Neuron (in vitro differentiated cells): ENCODE data around the gene RIT2.

Experiments
- H2AFZ ChIP-seq: one replicate; pipeline ENCODE4 v1.6.1; 2013; ENCODE audit warnings: low read depth, mild to moderate bottlenecking, inconsistent platforms, low read length, moderate library complexity
- H3K27me3 ChIP-seq: one replicate; pipeline ENCODE4 v1.6.1; 2013; ENCODE audit warnings: low read length; ENCODE audit not compliant: insufficient read depth
- H3K36me3 ChIP-seq: one replicate; pipeline ENCODE4 v1.6.1; 2013; ENCODE audit warnings: low read length; ENCODE audit not compliant: insufficient read depth
- H3K4me1 ChIP-seq: one replicate; pipeline ENCODE4 v1.6.1; 2013; ENCODE audit warnings: low read length; ENCODE audit not compliant: insufficient read depth
- H3K4me3 ChIP-seq: 2 replicates; pipeline ENCODE4 v1.5.1; 2013; ENCODE audit warnings: mild to moderate bottlenecking, low read length, moderate library complexity
- H3K9me3 ChIP-seq: one replicate; pipeline ENCODE4 v1.6.1; 2013; ENCODE audit warnings: low read length

Gene RIT2

GRCh38 chr18:43073771-43074170 lies 41.7 kb downstream of the RIT2 start:
- Histone ChIP-seq H3K9me3 (no peaks in the 10 kb centered on the region), H3K36me3 (no peaks in the 10 kb centered on the region), H3K4me1 (peaks cover 4% of the 10 kb centered on the region), H2AFZ (no peak overlapping the region), H3K4me3 (no peak overlapping the region), H3K27me3 (no peaks in the 10 kb centered on the region)

DNA sequence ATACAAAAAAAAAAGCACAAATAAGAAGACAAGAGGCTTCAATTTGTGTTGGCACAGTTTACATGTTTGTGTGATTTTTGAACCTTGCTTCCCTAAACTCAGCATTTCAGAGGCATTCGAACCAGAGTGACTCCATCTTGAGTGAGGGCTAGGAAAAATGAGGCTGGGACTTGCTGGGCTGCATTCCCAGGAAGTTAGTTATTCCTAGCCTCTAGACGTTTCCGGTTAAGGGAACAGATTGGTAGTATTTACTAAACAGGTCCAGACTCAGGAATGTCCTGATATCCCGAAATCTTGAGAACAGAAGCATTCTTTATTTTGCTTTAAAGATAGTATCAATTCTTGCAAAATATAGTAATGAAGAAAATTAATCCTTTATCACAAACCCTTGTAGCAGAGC lies 46.7 kb downstream of the RIT2 start:
- no peaks in the 10 kb centered on the region for H3K27me3 ChIP-seq
- no peak overlapping the region for H2AFZ ChIP-seq
- H3K36me3 ChIP-seq = no peaks in the 10 kb centered on the region
- peaks cover 4% of the 10 kb centered on the region for H3K4me1 ChIP-seq
- no peaks in the 10 kb centered on the region for H3K9me3 ChIP-seq
- H3K4me3 ChIP-seq = no peak overlapping the region

- H3K4me1 ChIP-seq = peaks cover 4% of the 10 kb centered on the region
- H3K36me3 ChIP-seq = no peaks in the 10 kb centered on the region
- no peak overlapping the region for H2AFZ ChIP-seq
- no peak overlapping the region for H3K4me3 ChIP-seq
- no peaks in the 10 kb centered on the region for H3K27me3 ChIP-seq
- H3K9me3 ChIP-seq = no peaks in the 10 kb centered on the region
Measured at GRCh38 chr18:43067570-43067969, 47.9 kb downstream of the RIT2 start.

DNA sequence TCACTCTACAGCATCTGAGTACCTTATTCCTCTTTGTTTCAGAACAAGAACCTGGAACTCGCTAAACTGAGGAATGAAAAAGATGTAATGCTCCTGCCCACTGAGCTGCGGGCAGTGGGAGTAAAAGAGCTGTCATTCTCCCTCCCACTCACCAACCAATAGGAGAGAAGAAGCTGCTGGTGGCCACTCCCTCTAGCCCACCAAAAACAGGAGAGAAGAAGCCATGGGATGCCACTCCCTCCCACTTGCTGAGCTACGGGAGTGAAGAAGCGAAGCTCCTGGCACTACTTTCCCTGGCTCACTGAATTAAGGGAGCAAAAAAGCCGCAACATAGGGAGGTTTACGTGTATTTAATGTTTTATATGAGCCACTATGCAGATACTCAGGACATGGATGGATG lies 53.7 kb downstream of the RIT2 start:
- no peaks in the 10 kb centered on the region for H3K9me3 ChIP-seq
- no peaks in the 10 kb centered on the region for H3K27me3 ChIP-seq
- no peak overlapping the region for H2AFZ ChIP-seq
- H3K4me1 ChIP-seq = no peaks in the 10 kb centered on the region
- no peaks in the 10 kb centered on the region for H3K36me3 ChIP-seq
- no peak overlapping the region for H3K4me3 ChIP-seq

GRCh38 chr18:43061318-43061717 lies 54.2 kb downstream of the RIT2 start:
- H3K36me3 ChIP-seq = no peaks in the 10 kb centered on the region
- no peaks in the 10 kb centered on the region for H3K9me3 ChIP-seq
- no peaks in the 10 kb centered on the region for H3K4me1 ChIP-seq
- no peak overlapping the region for H3K4me3 ChIP-seq
- no peaks in the 10 kb centered on the region for H3K27me3 ChIP-seq
- no peak overlapping the region for H2AFZ ChIP-seq

DNA sequence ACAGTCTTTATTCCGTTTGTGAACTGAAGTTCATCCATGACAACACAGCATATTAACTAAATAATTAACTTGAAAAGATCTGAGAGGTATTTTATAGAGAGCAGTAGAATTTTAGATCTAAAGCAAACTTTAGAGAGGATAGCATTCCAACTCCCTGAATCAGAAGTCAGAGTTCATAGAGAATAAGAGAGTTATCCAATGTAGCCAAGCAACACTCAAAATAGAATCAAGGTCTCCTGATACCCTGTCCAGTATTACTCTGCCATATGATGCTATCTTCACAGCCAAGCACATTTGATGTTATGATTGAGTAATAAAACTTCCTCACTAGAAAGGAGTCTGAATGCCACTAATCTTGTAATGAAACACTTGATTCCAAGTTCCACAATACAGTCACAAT lies 55.5 kb downstream of the RIT2 start:
- Histone ChIP-seq H3K27me3 (no peaks in the 10 kb centered on the region), H3K36me3 (no peaks in the 10 kb centered on the region), H3K9me3 (no peaks in the 10 kb centered on the region)

GRCh38 chr18:43054815-43055519 lies 60.5 kb downstream of the RIT2 start:
- H3K9me3 ChIP-seq = no peaks in the 10 kb centered on the region
- H2AFZ ChIP-seq = no peak overlapping the region
- H3K4me3 ChIP-seq = no peak overlapping the region
- H3K36me3 ChIP-seq = no peaks in the 10 kb centered on the region
- H3K4me1 ChIP-seq = peaks cover 2% of the 10 kb centered on the region
- no peaks in the 10 kb centered on the region for H3K27me3 ChIP-seq

More for the DNA sequence above, 55.5 kb downstream of the RIT2 start:
- H2AFZ ChIP-seq = no peak overlapping the region
- H3K4me1 ChIP-seq = peaks cover 1% of the 10 kb centered on the region
- no peak overlapping the region for H3K4me3 ChIP-seq

DNA sequence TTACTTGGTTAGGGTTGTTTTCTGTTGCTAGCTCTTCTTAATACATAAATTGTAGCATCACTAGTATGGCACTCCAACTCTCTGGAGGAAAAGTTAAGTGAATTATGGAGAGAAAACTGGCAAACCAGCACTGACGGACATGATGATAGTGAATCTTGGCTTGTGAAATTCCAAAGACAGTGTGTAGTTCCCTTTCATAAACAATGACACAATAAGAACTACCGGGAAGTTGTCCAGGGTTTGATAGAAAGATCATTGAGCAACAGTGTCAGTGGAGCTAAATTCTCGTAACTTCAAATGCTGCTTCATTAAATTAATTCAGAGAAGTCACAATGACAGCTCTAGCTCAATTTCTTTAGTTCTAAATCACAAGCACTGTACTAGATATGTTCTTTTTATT lies 66.5 kb downstream of the RIT2 start:
- Histone ChIP-seq H3K36me3 (no peaks in the 10 kb centered on the region), H2AFZ (peak overlapping the region; percentile 29), H3K4me3 (no peak overlapping the region)

GRCh38 chr18:43046322-43046721 lies 69.2 kb downstream of the RIT2 start:
- H3K4me1 ChIP-seq = no peaks in the 10 kb centered on the region
- no peak overlapping the region for H2AFZ ChIP-seq
- no peaks in the 10 kb centered on the region for H3K9me3 ChIP-seq
- no peak overlapping the region for H3K4me3 ChIP-seq
- no peaks in the 10 kb centered on the region for H3K27me3 ChIP-seq
- no peaks in the 10 kb centered on the region for H3K36me3 ChIP-seq

More for the DNA sequence above, 66.5 kb downstream of the RIT2 start:
- H3K4me1 ChIP-seq = no peaks in the 10 kb centered on the region
- no peaks in the 10 kb centered on the region for H3K27me3 ChIP-seq
- H3K9me3 ChIP-seq = no peaks in the 10 kb centered on the region

DNA sequence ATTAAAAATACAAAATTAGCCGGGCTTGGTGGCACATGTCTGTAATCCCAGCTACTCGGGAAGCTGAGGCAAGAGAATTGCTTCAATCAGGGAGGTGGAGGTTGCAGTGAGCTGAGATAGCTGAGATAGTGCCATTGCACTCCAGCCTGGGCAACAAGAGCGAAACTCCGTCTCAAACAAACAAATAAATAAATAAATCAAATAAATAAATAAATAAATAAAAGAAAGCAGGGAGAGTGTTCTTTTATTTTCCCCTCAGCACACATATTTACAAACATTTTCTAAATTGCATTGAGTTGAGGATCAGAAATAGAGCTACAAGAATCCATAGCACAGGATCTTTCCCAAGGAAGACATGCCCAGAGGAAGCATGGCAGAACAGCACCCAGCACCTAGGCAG lies 71.9 kb downstream of the RIT2 start:
- Histone ChIP-seq H3K4me3 (no peak overlapping the region), H3K9me3 (no peaks in the 10 kb centered on the region), H2AFZ (no peak overlapping the region), H3K27me3 (no peaks in the 10 kb centered on the region), H3K36me3 (no peaks in the 10 kb centered on the region), H3K4me1 (no peaks in the 10 kb centered on the region)

- H3K4me1 ChIP-seq = peaks cover 1% of the 10 kb centered on the region
- no peak overlapping the region for H3K4me3 ChIP-seq
- H3K9me3 ChIP-seq = no peaks in the 10 kb centered on the region
- H3K27me3 ChIP-seq = no peaks in the 10 kb centered on the region
- no peak overlapping the region for H2AFZ ChIP-seq
- no peaks in the 10 kb centered on the region for H3K36me3 ChIP-seq
Measured at GRCh38 chr18:43040281-43040680, 75.2 kb downstream of the RIT2 start.

GRCh38 chr18:43034683-43035500 lies 80.6 kb downstream of the RIT2 start:
- no peaks in the 10 kb centered on the region for H3K36me3 ChIP-seq
- peak overlapping the region; percentile 73 for H2AFZ ChIP-seq
- H3K4me3 ChIP-seq = no peak overlapping the region
- H3K9me3 ChIP-seq = no peaks in the 10 kb centered on the region
- peaks cover 8% of the 10 kb centered on the region for H3K4me1 ChIP-seq
- H3K27me3 ChIP-seq = no peaks in the 10 kb centered on the region

- no peak overlapping the region for H3K4me3 ChIP-seq
- no peak overlapping the region for H2AFZ ChIP-seq
Measured at GRCh38 chr18:43031169-43031568, 84.3 kb downstream of the RIT2 start.

More at GRCh38 chr18:43031169-43031568, 84.3 kb downstream of the RIT2 start:
- H3K27me3 ChIP-seq = no peaks in the 10 kb centered on the region
- H3K4me1 ChIP-seq = peaks cover 8% of the 10 kb centered on the region
- no peaks in the 10 kb centered on the region for H3K9me3 ChIP-seq
- H3K36me3 ChIP-seq = no peaks in the 10 kb centered on the region
